AG09309 (cell line): ENCODE data around the gene SGCA.

ENCODE experiments used
- DNase-seq: peaks from one replicate; pipeline ENCODE4 v3.0.0-alpha.2; 2010; ENCODE audit warnings: low read depth
- H3K4me3 ChIP-seq: 2 replicates; pipeline ENCODE4 v1.5.1; 2011; ENCODE audit warnings: mild to moderate bottlenecking, low read depth, low read length, moderate library complexity; ENCODE audit not compliant: control insufficient read depth
- TF ChIP-seq, protein P1 (sequence below): IDR thresholded peaks from 2 replicates; pipeline ENCODE4 v1.5.1; 2011; ENCODE audit warnings: mild to moderate bottlenecking, low read depth, low read length, inconsistent platforms; ENCODE audit not compliant: insufficient read depth, control insufficient read depth; ENCODE audit errors: missing control alignments

Gene SGCA

DNA sequence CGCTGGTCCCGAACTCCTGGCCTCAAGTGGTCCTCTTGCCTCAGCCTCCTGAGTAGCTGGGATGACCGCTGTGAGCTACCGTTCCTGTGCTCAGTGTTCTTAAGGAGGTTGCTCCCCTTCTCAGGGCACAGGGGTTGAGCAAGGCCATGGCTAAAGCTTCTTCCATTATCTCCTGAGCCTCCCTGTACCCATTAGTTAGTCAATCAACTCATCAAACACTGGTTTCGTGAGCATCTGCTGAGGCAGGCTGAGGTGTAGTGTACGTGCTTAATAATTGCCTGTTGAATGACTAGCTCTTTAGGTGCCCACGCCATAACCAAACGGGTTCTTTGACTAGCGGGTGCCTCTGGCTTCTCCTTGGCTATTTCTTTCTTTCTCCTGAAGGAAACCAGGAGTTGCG, 11.7 kb downstream of the SGCA start:
- TF ChIP-seq, protein P1, sequence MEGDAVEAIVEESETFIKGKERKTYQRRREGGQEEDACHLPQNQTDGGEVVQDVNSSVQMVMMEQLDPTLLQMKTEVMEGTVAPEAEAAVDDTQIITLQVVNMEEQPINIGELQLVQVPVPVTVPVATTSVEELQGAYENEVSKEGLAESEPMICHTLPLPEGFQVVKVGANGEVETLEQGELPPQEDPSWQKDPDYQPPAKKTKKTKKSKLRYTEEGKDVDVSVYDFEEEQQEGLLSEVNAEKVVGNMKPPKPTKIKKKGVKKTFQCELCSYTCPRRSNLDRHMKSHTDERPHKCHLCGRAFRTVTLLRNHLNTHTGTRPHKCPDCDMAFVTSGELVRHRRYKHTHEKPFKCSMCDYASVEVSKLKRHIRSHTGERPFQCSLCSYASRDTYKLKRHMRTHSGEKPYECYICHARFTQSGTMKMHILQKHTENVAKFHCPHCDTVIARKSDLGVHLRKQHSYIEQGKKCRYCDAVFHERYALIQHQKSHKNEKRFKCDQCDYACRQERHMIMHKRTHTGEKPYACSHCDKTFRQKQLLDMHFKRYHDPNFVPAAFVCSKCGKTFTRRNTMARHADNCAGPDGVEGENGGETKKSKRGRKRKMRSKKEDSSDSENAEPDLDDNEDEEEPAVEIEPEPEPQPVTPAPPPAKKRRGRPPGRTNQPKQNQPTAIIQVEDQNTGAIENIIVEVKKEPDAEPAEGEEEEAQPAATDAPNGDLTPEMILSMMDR, result no peak
- H3K4me3 ChIP-seq, result no peak overlapping the region

GRCh38 chr17:50177983-50178834, 12.4 kb downstream of the SGCA start:
- TF ChIP-seq, protein P1, result peak; percentile 52
- DNase-seq, result peak; percentile 97
- no peak overlapping the region for H3K4me3 ChIP-seq

More for the DNA sequence above, 11.7 kb downstream of the SGCA start:
- no peak for DNase-seq

DNA sequence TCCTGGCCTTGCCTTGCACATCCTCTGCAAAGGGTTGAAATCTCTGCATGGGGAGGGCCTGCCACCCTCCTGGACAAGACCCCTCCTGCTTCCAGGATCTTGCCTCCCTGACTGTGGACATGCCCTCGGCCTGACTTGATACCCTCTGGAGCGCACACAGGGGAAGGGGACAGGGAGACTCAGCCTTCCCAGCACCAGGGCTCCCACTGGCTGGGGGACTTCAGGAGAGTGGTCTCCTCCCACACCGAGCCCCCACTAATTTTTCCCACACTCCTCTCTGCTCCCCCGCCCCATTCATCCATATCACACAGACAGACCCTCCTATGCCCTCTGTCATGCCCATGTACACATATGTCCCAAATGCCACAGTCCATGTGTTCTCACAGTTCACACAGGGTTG, 14.3 kb downstream of the SGCA start:
- TF ChIP-seq, protein P1, result no peak
- DNase-seq, result no peak
- no peak overlapping the region for H3K4me3 ChIP-seq

GRCh38 chr17:50180620-50181019, 14.8 kb downstream of the SGCA start:
- TF ChIP-seq, protein P1, result no peak
- H3K4me3 ChIP-seq, result no peak overlapping the region
- DNase-seq, result no peak

- no peak overlapping the region for H3K4me3 ChIP-seq
- no peak for DNase-seq
- TF ChIP-seq, protein P1, result no peak
These were observed 15.3 kb downstream of the SGCA start for GRCh38 chr17:50181144-50181543.

DNA sequence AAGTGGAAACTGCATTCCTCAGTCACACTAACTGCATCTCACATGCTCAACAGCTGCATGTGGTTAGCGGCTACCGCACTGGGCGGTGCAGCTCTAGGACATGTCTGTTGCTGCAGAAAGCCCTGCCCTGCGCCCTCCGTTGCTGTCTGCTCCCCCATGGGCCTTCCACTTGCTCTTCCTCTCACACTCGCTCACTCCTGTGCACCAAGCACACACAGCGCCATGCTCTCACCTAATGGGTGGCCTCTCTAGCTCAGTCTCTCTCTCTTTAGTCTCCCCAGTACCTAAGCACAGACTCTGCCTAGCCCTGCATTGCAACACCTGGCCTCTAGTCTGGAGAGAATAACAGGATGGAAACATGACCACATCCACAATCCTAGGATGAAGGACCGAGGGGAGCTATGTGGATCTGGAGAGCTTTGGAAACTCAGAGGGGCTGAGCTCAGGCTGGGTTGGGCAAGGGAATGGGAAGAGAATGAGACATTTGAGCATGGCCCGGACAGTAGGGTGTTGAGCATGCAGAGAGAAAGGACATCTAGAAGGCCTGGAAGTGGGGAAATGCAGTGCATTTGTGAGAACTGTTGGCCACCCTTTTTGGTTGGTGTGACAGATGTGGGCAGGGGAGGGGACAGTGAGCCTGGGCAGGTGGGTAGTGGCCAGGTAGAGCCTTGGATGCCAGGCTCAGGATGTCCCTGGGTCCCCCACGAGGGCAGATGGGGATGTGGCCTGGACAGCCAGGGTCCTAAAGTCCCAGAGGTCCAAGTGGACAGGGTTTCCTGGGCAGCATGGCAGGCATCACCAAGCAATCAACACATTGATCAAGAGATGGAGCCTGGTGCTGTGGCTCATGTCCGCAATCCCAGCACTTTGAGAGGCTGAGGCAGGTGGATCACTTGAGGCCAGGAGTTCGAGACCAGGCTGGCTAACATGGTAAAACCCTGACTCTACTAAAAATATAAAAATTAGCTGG, 16.1 kb downstream of the SGCA start:
- H3K4me3 ChIP-seq, result no peak overlapping the region
- no peak for DNase-seq
- TF ChIP-seq, protein P1, result peak; percentile 1
